RPMI8226 (cell line): ENCODE data around the gene GRIN2A.

Source experiments
- DNase-seq: peaks from one replicate; pipeline ENCODE4 v3.0.0-alpha.2; 2015

GRIN2A gene

DNA sequence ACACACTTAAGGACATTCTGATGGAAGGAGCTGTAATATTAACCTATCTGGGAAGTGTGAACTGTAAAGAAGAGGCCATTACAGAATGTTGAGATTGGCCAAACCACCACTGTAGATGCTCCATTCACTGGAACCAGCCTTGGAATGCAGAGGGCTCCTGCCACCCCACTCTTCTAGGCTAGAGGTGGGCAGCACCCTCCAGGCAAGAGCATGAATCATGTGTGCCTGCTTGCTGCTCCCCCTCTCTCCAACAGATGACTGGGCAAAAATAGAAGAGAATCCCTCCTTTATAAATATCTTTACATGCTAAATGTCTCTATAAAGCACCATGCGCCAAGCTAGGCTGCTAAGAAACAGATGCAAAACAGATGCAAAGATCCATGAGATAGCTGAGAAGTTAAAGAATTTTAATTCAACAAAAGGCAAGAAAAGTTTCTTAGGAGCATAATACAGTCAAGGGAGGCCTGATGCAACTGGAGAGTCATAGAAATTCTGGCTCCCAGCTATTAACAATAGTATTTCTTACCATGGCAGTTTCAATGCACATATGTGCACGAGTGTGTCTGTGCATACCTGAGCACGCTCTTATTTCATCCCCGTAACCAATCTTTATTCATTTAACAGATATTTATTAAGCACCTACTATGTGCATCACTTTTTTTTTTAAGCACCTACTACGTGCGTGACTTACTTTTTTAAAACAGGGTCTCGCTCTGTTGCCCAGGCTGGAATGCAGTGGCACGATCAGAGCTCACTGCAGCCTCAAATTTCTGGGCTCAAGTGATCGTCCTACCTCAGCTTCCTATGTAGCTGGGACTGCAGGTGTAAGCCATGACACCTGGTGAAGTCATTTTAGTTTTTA is 53.6 kb downstream of the GRIN2A start:
- DNase-seq: no peak

DNA sequence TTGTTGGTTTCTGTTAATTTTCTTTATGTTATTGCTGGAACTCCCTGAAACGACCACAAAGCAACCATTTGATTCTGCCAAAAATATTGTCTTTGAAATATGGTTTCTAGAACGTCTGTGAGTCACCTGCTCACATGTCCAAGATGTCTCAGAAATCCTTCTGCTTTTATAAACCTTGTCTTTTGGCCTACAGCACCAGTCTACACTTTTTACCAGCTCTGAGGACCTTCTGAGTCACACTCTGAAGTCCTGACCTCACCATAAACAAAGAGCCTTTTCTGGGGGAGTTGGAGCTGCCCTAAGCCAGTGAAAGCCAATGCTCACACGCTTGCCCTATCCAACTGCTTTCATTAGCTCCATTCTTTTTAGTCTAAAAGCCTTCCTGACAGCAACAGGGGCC is 55.5 kb downstream of the GRIN2A start:
- DNase-seq: no peak

DNA sequence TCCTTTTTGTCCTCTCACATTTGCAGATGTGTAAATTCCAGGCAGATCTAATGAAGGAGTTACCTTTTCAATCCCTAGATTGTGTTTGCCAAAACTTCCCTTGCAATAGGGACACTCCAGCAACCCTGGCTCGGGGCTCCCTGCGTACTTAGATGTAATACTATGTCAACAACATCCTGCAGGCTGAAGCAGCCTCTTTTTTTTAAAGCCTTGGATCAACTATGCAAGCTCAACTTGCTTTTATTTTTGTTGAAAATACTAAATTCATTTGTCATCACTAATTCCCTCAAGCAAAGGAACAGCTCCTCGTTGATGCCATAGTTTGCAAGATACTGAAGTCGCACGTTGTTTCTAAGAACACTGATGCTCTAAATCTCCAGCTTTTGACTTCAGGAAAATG is 59.1 kb downstream of the GRIN2A start:
- no peak for DNase-seq

DNA sequence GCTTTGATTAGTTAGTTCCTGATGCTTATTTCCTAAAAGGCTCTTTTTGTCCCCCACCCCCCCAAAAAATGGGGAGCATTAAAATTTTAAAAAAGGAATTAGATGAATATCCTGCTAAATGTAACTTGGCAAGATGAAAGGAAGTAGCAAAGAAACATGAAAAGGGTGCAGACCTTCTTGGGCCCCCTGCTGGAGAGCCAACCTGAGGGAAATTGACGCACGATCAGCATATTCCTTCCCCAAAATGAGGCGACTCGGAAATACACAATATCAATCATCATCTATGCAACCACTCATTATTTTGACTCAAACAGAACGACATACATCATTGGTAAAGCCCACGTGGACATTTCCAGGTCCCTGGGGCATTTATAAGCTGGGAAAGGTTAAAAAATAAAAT is 59.7 kb downstream of the GRIN2A start:
- DNase-seq: peak; percentile 18

DNA sequence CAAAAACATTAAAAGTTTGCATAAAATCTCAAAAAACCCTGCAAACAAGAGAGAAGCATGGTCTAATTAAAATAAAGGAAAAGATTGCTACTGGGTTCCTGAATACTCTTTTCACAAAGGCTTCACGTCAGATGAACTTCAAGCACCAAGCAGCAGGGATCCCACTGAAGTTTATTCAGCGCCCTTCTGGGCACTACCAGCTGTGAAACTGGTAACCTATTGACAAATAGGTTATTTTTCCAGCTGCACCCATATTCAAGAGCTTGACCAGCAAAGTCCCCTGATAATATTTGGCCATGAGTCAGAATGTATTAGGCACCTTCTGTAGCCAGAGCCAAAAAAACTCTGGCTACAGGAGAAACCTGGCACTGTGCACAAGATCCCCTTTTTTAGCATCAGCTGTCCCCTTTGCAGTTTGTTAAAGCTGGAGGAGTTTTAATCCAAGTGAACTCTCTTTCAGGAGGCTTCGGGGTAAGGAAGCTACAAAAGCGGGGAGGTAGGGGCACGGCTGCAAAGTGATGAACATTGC is 60.3 kb downstream of the GRIN2A start:
- DNase-seq: no peak

DNA sequence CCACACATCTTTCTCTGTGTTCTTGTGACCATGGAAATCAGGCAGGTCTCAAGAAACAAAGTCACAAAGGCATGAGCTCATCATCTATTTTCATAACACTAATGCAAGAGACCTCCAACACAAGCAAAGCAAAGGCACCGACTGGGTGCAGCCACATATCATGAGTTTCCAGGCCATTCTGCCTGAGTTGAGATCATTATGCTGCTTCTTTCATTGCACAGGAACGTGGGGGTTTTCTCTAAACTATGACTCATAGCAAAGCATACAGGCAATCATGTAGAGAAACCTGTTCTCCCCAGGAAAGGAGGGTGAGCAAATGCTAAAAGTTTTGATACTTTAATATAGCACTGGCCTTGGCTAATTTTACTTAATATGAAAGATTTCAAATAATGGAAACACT is 60.7 kb downstream of the GRIN2A start:
- DNase-seq: no peak

DNA sequence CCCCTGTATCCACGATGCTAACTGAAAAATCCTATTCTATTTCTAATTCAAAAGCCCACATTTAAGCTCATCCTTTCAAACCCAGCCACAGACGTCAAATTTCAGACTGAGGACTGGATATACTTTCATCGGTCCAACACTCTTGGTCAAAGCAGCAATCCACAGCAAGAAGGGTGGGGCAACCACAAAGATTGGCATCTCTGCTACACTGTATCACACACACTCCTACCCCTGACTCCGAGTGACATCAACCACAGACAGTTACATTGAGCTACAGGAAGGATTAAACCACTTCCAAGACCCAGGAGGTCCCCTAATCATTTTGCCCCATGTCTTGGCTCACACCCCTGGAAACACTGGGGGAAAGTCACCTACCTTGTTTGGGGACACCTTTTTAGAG is 61.3 kb downstream of the GRIN2A start:
- no peak for DNase-seq

DNA sequence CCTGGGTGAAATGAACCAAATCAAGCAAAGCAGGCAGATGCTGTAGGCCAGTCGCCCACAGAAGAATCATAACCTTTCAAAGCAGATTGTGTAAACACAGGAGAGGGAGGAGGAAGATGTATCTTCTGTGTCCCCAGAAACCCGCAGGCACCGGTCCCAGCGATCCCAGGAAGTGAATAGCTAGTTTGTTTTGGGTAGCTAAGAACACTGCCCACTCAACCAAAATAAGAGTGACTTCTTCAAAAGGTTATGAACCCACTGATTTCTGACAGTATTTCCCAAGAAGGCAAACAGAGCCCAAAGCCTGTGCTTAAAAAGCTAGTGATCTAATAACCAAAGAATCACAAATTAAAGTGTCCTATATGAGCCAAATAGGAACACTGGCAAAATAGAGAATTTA is 67.8 kb downstream of the GRIN2A start:
- DNase-seq: no peak

DNA sequence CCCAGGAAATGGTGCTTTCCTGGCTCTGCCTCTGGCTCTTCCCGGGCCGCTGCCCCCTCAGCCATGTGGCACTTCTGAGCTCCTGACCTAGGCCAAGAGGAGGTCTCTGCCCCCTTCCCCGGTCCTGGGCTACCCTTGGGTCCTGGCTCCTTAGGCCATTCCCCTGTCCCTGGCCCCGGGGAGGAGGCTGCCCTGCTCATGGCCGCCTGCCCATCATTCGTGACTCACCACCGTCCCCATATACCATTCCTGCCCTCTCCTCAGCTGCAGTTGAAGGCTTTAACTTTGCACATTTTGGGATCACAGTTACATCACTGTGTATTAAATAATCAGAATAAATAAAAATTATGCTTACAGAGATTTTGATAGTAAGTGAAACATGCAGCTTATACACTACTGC is 69.0 kb downstream of the GRIN2A start:
- no peak for DNase-seq

DNA sequence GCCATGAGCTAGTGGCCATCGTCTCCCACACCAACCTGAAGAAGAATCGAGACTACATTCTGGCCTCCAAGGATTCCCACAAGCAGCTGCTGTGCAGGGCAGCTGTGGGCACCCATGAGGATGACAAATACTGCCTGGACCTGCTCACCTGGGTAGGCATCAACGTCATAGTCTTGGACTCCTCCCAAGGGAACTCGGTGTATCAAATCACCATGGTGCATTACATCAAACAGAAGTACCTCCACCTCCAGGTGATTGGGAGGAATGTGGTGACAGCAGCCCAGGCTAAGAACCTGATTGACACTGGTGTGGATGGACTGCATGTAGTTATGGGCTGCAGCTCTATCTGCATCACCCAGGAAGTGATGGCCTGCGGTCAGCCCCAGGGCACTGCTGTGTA is 70.2 kb downstream of the GRIN2A start:
- no peak for DNase-seq

DNA sequence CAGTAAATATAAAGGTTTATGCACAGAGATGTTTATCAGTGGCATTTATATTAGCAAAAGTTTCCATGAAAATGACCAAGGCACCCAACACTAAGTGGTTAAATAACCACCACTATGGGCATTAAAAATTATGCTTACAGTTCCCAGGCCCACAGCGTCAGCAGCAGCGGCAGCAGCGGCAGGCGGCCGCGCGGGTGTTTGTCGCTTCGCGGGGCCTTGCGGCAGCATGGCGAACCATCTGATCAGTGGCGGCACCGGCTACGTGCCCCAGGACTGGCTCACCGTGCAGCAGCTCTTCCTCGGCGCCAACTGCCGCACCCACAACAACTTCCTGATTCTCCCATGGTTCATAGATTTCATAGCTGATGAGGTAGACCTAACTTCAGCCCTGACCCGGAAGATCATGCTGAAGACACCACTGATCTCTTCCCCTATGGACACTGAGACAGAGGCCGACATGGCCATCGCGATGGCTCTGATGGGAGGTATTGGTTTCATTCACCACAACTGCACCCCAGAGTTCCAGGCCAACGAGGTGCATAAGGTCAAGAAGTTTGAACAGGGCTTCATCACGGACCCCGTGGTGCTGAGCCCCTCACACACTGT is 71.0 kb downstream of the GRIN2A start:
- DNase-seq: no peak

DNA sequence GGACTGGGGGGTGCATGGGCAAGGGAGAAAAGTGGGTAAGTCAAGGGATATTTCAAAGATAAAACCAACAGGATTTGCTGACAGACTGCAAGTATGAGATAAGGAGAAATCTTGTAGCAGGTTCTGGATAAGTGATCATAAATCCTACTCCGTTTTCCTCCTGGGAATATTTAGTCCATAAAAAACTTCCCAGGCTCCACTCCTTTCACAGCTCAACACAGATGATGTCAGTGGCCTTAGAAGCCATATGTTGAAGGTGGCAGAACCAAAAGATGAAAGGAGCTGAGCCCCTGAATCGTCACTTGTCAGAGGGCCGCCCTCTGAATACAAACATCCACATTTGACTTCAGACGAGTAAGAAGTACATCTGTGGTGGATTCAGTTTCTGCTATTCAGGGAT is 71.7 kb downstream of the GRIN2A start:
- DNase-seq: no peak

DNA sequence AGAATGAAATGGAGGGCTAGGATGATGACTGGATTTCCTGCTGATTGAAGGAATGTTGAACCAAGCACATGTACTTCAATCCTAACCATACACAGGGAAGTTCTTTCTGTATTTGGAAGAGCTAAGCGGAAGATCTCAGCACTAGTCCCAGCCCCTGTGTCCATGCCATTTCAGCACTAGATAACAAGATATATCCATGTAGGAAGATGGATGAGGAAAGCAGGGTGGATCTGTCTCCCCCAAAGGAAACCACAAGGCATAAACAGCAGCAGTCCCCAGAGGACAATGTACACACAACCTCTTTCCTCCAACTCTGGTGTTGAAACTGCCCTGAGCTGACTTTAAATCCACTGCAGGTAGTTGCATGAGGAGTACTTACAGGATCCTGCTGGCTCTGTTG is 75.1 kb downstream of the GRIN2A start:
- no peak for DNase-seq

DNA sequence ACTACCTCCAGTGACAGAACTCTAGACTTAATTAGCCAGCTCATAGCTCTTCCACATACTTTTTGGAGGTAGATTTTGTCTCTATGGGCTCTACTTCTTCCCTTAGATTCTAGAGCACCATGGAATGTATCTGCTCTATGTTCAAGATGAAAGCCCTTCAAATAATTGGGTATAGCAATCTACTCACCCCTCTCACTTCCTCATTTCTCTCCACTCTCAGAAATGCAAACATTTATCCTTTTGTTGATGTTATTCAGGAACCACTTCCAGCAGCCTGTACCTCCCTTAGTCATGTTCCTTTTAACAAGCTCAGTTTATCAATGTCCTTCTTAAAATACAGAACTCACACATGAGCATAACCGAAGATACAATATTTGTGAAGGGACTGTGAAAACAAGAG is 78.5 kb downstream of the GRIN2A start:
- DNase-seq: no peak

DNA sequence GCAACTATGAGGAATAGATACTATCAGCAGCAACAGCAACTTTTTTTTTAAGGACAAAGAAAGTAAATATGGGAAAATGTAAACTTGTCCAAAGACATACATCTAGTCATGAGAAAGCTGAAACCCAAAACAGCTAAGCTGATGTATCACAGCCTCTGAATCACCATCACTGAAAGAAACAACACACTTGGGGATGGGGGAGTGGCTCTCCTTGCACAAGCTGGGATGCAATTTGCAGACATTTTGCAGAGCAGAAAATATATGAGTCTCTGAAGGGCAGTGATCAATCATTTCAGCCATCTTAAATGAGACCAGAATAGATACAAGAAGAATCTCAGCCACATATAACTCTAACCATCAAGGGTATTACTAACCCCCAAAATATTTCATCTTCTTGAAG is 79.1 kb downstream of the GRIN2A start:
- DNase-seq: no peak

DNA sequence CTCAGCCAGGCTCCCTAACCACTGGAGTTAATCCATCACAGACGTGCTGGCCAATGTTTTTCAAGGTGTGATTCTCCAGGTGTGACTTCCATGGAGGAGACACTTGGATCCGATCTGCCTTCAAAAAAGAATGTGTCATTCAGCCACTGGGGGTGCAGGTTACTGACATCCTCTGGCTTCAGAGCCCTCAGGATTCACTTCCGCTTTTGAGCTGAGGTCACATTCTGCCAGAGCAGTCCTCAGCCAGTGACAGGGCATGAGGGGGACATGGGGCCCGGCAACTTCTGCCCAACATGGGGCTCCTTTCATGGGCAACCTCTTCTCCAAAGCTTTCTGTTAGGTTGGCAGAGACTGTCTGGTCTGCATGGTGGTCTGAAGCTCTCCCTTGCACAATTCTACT is 81.4 kb downstream of the GRIN2A start:
- peak; percentile 8 for DNase-seq

DNA sequence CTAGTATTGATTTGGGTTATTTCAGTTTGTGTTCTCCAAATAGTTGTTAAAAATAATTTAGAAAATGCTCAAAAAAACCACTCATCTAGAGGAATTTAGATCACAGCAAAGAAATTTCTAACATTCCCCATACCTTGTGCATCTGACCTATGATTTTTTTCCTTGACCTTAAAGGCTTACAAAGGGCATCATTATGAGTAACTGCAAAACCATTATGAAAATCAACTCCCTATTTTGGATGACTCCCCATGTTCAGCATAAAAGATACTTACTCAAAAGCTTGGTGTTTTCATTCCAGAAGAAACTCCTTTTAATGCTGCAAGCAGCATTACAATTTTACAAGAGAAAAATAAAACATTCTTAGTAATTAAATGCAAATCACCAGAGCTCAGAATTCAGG is 83.2 kb downstream of the GRIN2A start:
- no peak for DNase-seq

DNA sequence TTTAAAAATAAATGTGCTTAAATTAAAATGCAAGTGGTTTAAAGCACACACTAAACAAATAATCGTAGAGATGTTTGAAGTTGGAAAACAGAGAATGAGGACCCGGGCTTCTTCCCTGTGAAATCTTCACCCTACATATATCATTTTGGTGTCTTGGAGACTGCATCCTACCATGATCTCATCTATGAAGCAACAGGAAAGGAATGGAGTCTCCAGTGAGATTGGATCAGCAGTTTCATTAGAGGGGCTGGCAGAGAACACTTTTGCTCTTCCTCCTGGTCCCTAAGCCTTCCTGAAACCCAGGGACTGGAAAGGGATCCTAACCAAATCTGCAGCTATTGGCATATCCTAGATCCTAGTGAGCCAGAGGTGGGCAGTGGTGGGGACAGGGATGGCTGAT is 85.0 kb downstream of the GRIN2A start:
- DNase-seq: no peak

DNA sequence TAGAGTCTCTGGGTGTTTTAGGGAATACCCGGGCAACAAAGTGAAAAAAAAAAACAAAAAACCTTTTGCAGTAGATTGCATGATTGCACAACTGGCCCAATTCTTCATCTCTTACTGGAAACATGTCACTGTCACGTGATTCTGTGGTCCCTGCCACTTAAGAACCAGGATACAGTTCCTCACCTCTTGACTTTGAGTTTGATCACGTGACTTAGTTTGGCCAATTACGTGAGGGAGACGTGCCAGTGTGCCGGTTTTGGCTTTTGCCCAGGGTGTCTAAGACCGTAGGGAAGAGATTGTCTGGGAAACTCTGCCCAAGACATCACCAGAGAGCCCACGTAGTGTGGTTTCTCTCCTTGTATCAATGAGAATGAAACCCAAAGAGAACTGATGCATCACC is 88.7 kb downstream of the GRIN2A start:
- no peak for DNase-seq

DNA sequence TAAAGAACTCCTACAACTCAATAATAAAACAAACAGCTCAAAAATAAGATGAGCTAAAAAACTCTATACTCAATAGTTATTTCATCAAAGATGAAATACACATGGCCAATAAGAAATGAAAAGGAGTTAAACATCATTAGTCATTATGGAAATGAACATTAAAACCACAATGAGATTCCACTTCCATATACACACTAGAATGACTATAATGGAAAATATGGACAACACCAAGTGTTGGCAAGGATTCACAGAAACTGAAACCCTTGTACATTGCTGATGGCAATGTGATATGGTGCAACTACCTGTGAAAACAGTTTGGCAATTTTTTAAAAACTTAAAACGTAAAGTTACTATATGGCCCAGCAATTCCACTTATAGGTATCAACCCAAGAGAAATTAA is 91.4 kb downstream of the GRIN2A start:
- no peak for DNase-seq

DNA sequence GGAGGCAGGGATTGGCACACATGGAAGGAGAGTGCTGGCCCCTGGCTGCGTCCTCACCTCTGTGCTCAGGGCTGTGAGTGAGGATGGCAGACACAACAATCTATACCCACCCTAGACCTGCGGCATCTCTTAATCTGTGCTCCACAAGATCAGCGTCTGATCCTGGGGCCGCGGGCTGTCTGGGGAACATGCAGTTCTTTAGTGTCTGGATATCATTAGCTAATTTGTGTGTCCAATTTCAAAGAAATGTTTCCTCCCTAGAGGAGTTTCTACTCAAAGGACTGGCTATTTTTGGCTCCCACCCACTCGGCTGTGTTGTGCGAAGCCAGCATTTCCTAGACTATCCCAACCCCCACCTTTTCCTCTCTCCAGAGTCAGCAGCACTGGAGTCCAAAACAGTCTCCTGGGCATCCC is 93.8 kb downstream of the GRIN2A start:
- DNase-seq: no peak

DNA sequence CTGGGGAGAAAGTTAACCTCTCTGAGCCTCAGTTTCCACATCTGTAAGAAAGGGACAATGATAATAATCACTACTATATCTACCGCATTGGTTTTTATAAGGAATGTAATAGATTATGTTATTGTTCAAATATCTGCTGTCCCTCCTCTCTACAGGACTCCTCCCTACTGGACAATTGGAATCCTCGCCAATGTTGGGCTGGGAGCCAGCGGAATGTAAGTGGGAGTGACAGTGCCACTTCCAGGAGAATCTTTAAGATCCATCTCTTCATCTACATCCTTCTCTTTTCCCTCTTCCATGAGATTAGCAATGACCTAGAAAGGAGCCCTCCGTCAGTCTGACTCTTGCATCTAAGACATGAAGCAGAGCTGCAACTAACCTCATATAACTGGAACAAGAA is 95.1 kb downstream of the GRIN2A start:
- no peak for DNase-seq

DNA sequence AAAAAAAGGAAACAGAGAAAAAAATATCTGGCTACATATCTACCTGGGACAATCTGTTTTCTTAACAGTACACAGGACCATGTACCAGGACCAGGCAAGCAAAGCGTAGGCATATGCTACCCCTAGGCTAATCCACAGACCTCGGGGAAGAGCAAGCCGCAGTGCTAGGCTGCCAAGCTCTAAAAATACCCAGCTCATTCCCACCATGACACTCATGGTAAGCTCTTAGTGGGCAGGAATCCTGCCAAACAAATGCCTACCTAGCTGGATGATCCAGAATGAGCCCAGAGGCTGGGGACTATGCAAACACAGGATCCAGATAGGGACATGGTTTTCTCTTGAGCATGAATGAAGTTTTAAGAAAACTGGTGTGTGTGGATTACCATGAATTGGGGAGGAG is 95.6 kb downstream of the GRIN2A start:
- DNase-seq: no peak

DNA sequence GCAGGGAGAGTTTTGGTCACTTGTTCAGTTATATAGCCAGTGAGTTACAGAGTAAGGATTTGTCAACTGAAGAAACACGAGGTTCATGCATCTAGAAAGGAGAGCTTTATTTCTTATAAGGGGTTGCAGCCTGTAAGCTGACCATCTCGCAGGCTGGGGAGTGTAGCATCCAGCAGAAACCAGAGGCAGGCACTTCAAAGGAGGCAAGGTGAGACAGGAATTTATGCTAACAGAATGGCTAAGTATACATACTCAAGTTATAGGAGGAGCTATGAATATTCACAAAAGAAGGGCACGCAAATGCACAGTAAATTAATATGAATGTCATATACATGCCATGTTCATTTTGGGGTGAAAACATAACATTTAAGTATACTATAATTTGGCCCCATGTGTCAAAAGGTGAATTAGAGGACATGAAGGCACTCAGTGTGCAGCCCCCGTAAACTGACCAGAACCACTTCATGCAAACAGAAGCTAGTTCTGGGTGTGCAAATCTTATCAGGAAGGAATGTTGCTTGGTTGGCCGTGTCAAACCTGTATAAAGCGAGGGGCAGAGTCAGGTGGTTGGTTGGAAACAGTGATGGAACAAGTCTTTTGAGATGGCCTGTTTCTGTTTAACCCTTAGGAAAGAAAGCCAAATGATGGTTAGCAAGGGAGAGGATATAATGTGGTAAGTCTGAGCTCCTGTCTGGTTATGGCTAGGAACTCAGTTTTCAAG is 97.0 kb downstream of the GRIN2A start:
- DNase-seq: no peak
